ENCODE measurements around the gene CCDC136.

The CCDC136 gene

GRCh38 chr7:128807191-128807590 lies 15.4 kb downstream of the CCDC136 start:
- DNase-seq: no peak

GRCh38 chr7:128809363-128809762 lies 17.6 kb downstream of the CCDC136 start:
- no peak for DNase-seq

- DNase-seq: no peak
These were observed 18.7 kb downstream of the CCDC136 start for GRCh38 chr7:128810473-128810872.

- no peak for DNase-seq
These were observed 19.2 kb downstream of the CCDC136 start for GRCh38 chr7:128810997-128811396.

GRCh38 chr7:128811631-128812430 lies 20.1 kb downstream of the CCDC136 start:
- DNase-seq: no peak

GRCh38 chr7:128812514-128813168 lies 20.9 kb downstream of the CCDC136 start:
- DNase-seq: no peak

- DNase-seq: no peak
These were observed 22.7 kb downstream of the CCDC136 start for GRCh38 chr7:128814499-128814898.

- DNase-seq: no peak
These were observed 23.6 kb downstream of the CCDC136 start for GRCh38 chr7:128815289-128815942.

- DNase-seq: no peak
These were observed 26.9 kb downstream of the CCDC136 start for GRCh38 chr7:128818694-128819093.

GRCh38 chr7:128821724-128822123 lies 30.0 kb downstream of the CCDC136 start:
- DNase-seq: no peak

- DNase-seq: no peak
These were observed 34.7 kb downstream of the CCDC136 start for GRCh38 chr7:128826512-128826911.

- DNase-seq: no peak
These were observed 35.1 kb downstream of the CCDC136 start for GRCh38 chr7:128826916-128827247.

GRCh38 chr7:128827248-128827958 lies 35.6 kb downstream of the CCDC136 start:
- no peak for DNase-seq

GRCh38 chr7:128827971-128828711 lies 36.4 kb downstream of the CCDC136 start:
- no peak for DNase-seq

- no peak for DNase-seq
These were observed 37.8 kb downstream of the CCDC136 start for GRCh38 chr7:128829391-128830166.

- DNase-seq: peak; percentile 38
These were observed 38.7 kb downstream of the CCDC136 start, which contains the start of gene FLNC for GRCh38 chr7:128830231-128831177. FLNC (plus strand) TSS chr7:128830406; CDS start chr7:128830638, 232 bp downstream.

GRCh38 chr7:128831178-128831993 lies 39.6 kb downstream of the CCDC136 start:
- DNase-seq: no peak

- DNase-seq: no peak
These were observed 40.5 kb downstream of the CCDC136 start for GRCh38 chr7:128831994-128832879.

- no peak for DNase-seq
These were observed 41.0 kb downstream of the CCDC136 start for GRCh38 chr7:128832880-128833147.
